HCT116 (cell line): ENCODE data around the gene RNF150.

Experiments used
- CEBPB ChIP-seq: IDR thresholded peaks from 2 replicates; pipeline ENCODE4 v1.6.1; 2012; ENCODE audit warnings: low read depth
- EZH2 ChIP-seq: fragments of 200-600 bp; sonication (generic); IDR thresholded peaks from 2 replicates; pipeline ENCODE4 v1.6.1; 2017; ENCODE audit warnings: antibody characterized with exemption, mixed run types
- EZH2phosphoT487 ChIP-seq: fragments of 200-600 bp; IDR thresholded peaks from 2 replicates; pipeline ENCODE4 v1.6.1; 2018; ENCODE audit warnings: antibody characterized with exemption, borderline replicate concordance
- FOSL1 ChIP-seq: IDR thresholded peaks from 2 replicates; pipeline ENCODE4 v1.6.1; 2012; ENCODE audit warnings: low read depth
- JUND ChIP-seq: IDR thresholded peaks from 2 replicates; pipeline ENCODE4 v1.6.1; 2012
- MAX ChIP-seq: IDR thresholded peaks from 2 replicates; pipeline ENCODE4 v1.6.1; 2012
- POLR2A ChIP-seq: IDR thresholded peaks from 2 replicates; pipeline ENCODE4 v1.7.0; 2011; ENCODE audit warnings: borderline replicate concordance; ENCODE audit not compliant: insufficient read depth, insufficient read length; ENCODE audit errors: extremely low read depth
- RAD21 ChIP-seq: IDR thresholded peaks from 2 replicates; pipeline ENCODE4 v1.6.1; 2012; ENCODE audit warnings: low read depth, mild to moderate bottlenecking
- SIN3A ChIP-seq: IDR thresholded peaks from 2 replicates; pipeline ENCODE4 v1.6.1; 2012; ENCODE audit warnings: low read depth
- SP1 ChIP-seq: IDR thresholded peaks from 2 replicates; pipeline ENCODE4 v1.6.1; 2012; ENCODE audit warnings: low read depth
- SRF ChIP-seq: IDR thresholded peaks from 2 replicates; pipeline ENCODE4 v1.6.1; 2012; ENCODE audit warnings: low read depth
- ZBTB33 ChIP-seq: IDR thresholded peaks from 2 replicates; pipeline ENCODE4 v1.6.1; 2011; ENCODE audit warnings: mild to moderate bottlenecking, low read length, moderate library complexity; ENCODE audit not compliant: insufficient replicate concordance; ENCODE audit errors: extremely low read depth
- ZFX ChIP-seq: fragments of 450-650 bp; IDR thresholded peaks from 2 replicates; pipeline ENCODE4 v1.6.1; 2017
- TF ChIP-seq, protein P1 (sequence below), 3 experiments: fragments of 200-600 bp in 1 of 3; sonication (generic) in 1 of 3; IDR thresholded peaks in 2 of 3; conservative IDR thresholded peaks in 1 of 3; 2 replicates each; pipeline ENCODE4 v1.5.1; 2012 to 2017; ENCODE audit warnings: low read depth in 2 of 3, low read length in 2 of 3, antibody characterized with exemption in 1 of 3, borderline replicate concordance in 1 of 3, control low read depth in 1 of 3, mild to moderate bottlenecking in 1 of 3, mixed read lengths in 1 of 3, mixed run types in 1 of 3, moderate library complexity in 1 of 3; ENCODE audit not compliant: insufficient read depth in 1 of 3

GRCh38 chr4:140846736-140847135 is 286.5 kb downstream of the RNF150 start:
- TF ChIP-seq SIN3A (no peak), ZBTB33 (no peak), SRF (no peak), EZH2phosphoT487 (no peak), POLR2A (no peak), SP1 (no peak), EZH2 (no peak), CEBPB (no peak), MAX (no peak), RAD21 (no peak), JUND (no peak), FOSL1 (no peak), ZFX (no peak)
- TF ChIP-seq, protein P1, sequence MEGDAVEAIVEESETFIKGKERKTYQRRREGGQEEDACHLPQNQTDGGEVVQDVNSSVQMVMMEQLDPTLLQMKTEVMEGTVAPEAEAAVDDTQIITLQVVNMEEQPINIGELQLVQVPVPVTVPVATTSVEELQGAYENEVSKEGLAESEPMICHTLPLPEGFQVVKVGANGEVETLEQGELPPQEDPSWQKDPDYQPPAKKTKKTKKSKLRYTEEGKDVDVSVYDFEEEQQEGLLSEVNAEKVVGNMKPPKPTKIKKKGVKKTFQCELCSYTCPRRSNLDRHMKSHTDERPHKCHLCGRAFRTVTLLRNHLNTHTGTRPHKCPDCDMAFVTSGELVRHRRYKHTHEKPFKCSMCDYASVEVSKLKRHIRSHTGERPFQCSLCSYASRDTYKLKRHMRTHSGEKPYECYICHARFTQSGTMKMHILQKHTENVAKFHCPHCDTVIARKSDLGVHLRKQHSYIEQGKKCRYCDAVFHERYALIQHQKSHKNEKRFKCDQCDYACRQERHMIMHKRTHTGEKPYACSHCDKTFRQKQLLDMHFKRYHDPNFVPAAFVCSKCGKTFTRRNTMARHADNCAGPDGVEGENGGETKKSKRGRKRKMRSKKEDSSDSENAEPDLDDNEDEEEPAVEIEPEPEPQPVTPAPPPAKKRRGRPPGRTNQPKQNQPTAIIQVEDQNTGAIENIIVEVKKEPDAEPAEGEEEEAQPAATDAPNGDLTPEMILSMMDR (IDR thresholded peaks at IDR 0.05 in 2 of 3, conservative IDR thresholded peaks at IDR 0.05 in 1 of 3; ENCODE audit: borderline replicate concordance in 1 of 3, insufficient read depth in 1 of 3, low read depth in 2 of 3, low read length in 2 of 3) = no peak
